C1 segment of cervical spinal cord (tissue), 14 donors: Measurements from ENCODE around the gene ANO9.

Experiments used
- DNase-seq, 14 donors: peaks; one replicate each; lab custom pipeline; 2025; lab: John Stamatoyannopoulos, UW

ANO9 gene

GRCh38 chr11:385594-386351 lies 56.0 kb downstream of the ANO9 start:
- DNase-seq: no peak

GRCh38 chr11:384511-384910 lies 57.3 kb downstream of the ANO9 start:
- no peak for DNase-seq

- no peak for DNase-seq
Observed at GRCh38 chr11:383431-383830, 58.4 kb downstream of the ANO9 start.

GRCh38 chr11:382081-382629 lies 59.7 kb downstream of the ANO9 start:
- no peak for DNase-seq

GRCh38 chr11:381501-382072 lies 60.2 kb downstream of the ANO9 start:
- DNase-seq: no peak

GRCh38 chr11:380996-381395 lies 60.8 kb downstream of the ANO9 start:
- DNase-seq: no peak

DNA sequence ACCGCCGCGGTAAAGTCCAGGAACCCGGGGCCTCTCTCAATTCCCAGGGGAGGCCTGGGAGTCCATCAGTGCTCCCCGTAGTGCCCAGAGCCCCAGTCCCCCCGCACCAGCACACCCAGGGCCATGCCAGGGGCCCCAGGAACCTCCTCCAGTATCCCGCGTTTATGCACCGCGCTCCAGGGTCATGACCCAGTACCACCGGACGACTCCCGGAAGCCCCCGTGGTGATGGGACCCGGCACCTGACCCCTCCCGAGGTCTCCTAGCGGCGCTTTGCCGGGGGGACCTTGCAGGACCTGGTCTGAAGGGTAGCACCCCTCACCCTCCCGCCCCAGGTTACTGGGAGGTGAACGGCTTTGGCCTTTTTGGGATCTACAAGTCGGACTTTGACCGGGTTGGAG lies 61.3 kb downstream of the ANO9 start:
- no peak for DNase-seq

DNA sequence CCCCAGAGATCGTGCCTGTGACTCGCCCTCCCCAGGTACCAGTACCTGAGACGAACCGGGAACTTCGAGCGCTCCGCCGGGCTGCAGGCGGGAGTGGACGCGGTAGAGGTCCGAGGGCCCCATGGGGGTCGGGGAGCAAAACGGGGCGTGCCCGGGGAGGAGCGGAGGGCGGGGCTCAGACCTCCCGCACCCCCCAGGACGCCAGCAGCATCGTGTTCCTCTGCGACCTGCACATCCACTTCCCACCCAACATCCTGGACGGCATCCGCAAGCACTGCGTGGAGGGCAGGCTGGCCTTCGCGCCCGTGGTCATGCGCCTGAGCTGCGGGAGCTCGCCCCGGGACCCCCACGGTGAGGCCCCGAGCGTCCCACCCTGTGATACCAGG lies 61.7 kb downstream of the ANO9 start:
- no peak for DNase-seq

- no peak for DNase-seq
Observed at GRCh38 chr11:379205-380094, 62.4 kb downstream of the ANO9 start.

DNA sequence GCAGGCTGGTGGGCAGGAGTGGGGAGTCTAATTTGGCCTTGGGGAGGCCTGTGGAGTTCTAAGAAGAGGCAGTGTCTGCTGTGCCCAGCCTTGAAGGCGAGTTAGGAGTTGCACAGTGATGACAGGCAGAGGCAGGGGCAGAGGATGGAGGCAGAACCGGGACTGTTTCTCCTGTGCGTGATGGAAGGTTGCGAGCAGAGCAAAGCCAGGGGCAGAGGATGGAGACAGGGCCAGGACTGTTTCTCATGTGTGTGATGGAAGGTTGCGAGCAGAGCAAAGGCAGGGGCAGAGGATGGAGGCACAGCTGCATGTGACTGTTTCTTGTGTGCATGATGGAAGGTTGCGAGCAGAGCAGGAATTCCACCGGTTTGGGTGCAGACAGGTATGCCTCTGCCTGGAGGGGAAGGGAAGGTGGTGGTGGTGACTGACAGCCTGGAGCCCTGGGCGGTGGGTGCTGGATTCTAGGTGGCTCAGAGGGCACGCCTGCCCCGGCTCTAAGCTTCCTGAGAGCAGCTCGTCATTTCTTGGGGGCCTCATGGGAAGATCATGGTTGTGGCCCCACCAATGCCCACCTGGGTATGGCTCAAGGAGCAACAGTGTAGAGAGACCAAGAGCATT lies 63.8 kb downstream of the ANO9 start:
- DNase-seq: no peak

DNA sequence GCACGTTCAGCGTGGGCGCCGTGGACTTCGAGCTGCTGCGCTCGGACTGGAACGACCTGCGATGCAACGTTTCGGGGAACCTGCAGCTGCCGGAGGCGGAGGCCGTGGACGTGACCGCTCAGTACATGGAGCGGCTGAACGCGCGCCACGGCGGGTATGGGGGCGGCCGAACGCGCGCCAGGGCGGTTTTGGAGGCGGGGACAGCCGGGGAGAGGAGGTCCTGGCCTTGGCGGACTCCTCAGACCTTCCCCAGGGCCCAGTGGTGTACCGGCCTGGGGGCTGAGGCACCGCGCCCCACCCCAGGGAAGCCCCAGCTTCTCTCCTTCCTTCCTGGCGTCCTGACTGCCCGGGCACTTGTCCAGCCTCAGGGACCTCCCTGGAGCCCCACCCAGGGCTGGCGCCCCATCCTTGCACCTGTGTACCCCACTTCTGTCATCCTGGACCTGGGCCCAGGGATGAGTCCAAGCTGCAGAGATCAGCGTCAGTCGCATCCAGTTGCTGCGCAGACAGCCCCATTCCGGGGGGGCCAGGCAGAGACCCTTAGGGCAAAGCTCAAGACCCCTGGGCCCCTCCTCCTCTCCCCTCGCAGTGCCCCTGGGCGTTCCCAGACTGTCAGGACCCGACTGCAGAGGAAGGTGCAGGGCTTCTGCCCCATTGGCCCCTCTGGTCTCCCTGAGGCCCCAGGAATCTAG lies 64.5 kb downstream of the ANO9 start:
- DNase-seq: no peak

DNA sequence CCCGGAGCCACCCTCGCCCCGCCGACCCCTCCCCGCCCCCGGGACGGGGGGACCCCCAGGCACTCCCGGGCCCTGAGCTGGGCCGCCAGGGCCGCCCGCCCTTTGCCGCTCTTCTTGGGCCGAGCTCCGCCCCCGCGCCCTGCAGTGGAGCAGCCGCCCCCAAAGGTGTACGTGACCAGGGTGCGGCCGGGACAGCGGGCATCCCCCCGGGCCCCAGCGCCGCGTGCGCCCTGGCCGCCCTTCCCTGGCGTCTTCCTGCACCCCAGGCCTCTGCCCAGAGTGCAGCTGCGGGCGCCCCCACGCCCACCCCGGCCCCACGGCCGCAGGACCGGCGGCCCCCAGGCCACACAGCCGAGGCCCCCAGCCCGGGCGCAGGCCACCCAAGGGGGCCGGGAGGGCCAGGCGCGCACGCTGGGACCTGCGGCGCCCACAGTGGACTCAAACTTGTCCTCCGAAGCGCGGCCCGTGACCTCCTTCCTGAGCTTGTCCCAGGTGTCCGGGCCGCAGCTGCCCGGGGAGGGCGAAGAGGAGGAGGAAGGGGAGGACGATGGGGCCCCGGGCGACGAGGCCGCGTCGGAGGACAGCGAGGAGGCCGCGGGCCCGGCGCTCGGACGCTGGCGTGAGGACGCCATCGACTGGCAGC lies 65.2 kb downstream of the ANO9 start:
- DNase-seq: no peak

GRCh38 chr11:375065-376025 lies 66.5 kb downstream of the ANO9 start:
- no peak for DNase-seq

DNA sequence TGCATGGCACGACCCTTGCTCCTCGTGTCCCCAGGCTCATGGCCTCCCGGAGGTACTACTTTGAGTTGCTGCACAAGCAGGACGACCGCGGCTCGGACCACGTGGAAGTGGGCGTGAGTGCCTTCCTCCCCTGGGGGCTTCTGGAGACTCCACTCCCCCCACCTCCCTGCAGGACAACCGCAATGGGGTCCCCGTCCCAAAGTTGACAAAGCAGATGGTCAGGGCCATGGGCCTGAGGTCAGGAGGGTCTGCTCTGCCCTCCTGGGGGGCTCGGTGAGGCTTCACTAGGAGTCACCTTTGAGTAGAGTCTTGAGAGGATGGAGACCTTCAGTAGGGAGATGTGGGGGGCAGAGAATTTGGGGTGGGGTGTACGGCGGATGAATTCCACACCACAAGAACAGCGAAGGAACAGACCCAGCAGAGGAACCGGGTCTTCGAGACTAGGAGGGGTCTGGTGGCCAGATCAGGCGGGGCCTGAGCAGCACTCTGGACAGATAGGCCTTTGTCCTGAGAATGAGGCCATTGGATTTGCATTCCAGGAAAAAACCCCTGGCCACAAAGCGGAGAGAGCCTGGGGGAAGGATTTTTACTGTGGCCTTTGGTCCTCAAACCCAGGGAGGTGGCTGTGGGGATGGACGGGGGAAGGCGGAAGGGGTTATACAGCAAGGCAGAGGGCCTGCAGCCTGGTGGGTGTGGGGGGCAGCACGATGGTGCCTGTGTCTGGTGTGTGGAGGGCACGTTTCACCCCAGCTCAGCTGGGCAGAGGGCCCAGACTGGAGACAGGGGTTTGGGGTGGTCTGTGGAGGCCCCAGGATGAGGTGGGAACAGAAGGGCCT lies 67.9 kb downstream of the ANO9 start:
- DNase-seq: peak in 9 of 14 donors; percentile 13 to 62 (median 38)

GRCh38 chr11:372809-373715 lies 68.7 kb downstream of the ANO9 start:
- no peak for DNase-seq

DNA sequence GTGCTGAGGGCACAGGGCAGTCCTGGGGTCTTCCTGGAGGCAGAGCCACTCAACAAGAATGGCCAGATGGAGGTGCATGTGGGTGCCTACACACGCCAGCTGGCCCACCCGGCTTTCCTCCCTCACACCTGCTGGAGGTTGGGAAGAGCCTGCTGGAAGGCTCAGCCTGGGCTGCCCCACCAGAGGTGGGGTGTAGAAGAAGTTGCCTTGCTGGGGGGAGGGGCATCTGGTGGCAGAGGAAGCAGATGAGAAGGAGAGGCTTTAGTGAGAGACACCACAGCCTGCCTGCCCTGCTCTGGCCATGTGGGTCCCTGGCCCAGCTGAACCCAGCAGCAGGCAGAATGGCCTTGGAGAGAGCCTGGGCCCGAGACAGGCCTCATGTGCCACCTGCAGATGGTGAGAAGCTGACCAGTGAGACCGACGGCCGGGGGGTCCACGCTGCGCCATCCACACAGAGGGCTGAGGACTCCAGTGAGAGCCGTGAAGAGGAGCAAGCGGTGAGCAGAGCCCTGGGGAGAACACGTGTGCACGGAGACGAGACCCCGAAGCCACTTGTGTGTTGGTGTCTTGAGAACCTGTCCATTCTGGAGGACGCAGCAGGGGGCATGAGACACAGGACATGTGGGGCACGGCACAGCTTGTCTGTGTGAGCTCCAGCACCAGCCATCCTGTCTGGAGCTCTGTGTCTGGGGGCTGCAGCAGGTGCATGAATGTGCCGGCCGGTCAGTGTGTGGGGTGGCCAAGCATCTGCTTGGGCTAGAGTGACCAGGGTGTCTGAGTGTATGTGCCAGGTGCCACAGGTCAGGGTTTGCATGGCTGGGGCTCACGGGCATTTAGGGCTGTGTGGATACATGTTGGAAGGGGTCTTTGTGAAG lies 69.9 kb downstream of the ANO9 start:
- no peak for DNase-seq

GRCh38 chr11:371051-371450 lies 70.8 kb downstream of the ANO9 start:
- DNase-seq: no peak
